ENCODE results near the gene ARHGEF19.
"Not testable (repeated sequence)": the region's sequence is repeated elsewhere in the genome, so short reads cannot be mapped to it uniquely, and the experiment has no call there.

Gene ARHGEF19

GRCh38 chr1:16163608-16164212 lies 48.7 kb downstream of the ARHGEF19 start:
- not testable (repeated sequence) for DNase-seq

- peak; percentile 65 for DNase-seq
These were observed 50.2 kb downstream of the ARHGEF19 start for GRCh38 chr1:16162163-16162822.

GRCh38 chr1:16161717-16162116 lies 50.7 kb downstream of the ARHGEF19 start:
- no peak for DNase-seq

GRCh38 chr1:16158993-16159831 lies 53.2 kb downstream of the ARHGEF19 start:
- no peak for DNase-seq

- DNase-seq: peak; percentile 23
These were observed 54.4 kb downstream of the ARHGEF19 start for GRCh38 chr1:16158025-16158424.

GRCh38 chr1:16156848-16157495 lies 55.5 kb downstream of the ARHGEF19 start:
- DNase-seq: no peak

GRCh38 chr1:16155537-16156410 lies 56.7 kb downstream of the ARHGEF19 start, which contains the start of gene EPHA2:
EPHA2 (minus strand) TSS chr1:16156069; CDS start chr1:16155932, 137 bp downstream.
- DNase-seq: peak; percentile 12

- no peak for DNase-seq
These were observed 58.3 kb downstream of the ARHGEF19 start for GRCh38 chr1:16153999-16154673.

- no peak for DNase-seq
These were observed 59.1 kb downstream of the ARHGEF19 start for GRCh38 chr1:16153096-16153998.

GRCh38 chr1:16152481-16153087 lies 59.9 kb downstream of the ARHGEF19 start:
- DNase-seq: no peak

- no peak for DNase-seq
These were observed 60.5 kb downstream of the ARHGEF19 start for GRCh38 chr1:16151995-16152384.

- DNase-seq: no peak
These were observed 61.1 kb downstream of the ARHGEF19 start for GRCh38 chr1:16151196-16151994.

- DNase-seq: no peak
These were observed 61.9 kb downstream of the ARHGEF19 start for GRCh38 chr1:16150508-16150907.

GRCh38 chr1:16149702-16150488 lies 62.6 kb downstream of the ARHGEF19 start:
- no peak for DNase-seq

- no peak for DNase-seq
These were observed 63.3 kb downstream of the ARHGEF19 start for GRCh38 chr1:16149146-16149545.

- no peak for DNase-seq
These were observed 63.9 kb downstream of the ARHGEF19 start for GRCh38 chr1:16148329-16149092.
